Nephron (organoid): ENCODE data around the gene MRAP2.
"Not testable (repeated sequence)": the region's sequence is repeated elsewhere in the genome, so short reads cannot be mapped to it uniquely, and the experiment has no call there.

ENCODE experiments used
- H3K27ac Mint-ChIP-seq, 3 experiments: 2 replicates each; pipeline ENCODE4 v1.8.0; 2020; ENCODE audit warnings: mixed read lengths in 3 of 3, mild to moderate bottlenecking in 2 of 3, moderate library complexity in 1 of 3
- H3K27me3 Mint-ChIP-seq: 2 replicates; pipeline ENCODE4 v1.8.0; 2021; ENCODE audit warnings: low read depth, mild to moderate bottlenecking, moderate library complexity, mixed read lengths
- H3K36me3 Mint-ChIP-seq: 2 replicates; pipeline ENCODE4 v1.8.0; 2020; ENCODE audit warnings: low read depth, mixed read lengths
- H3K4me1 Mint-ChIP-seq: 2 replicates; pipeline ENCODE4 v1.8.0; 2020; ENCODE audit warnings: mixed read lengths
- H3K4me3 Mint-ChIP-seq, 3 experiments: 2 replicates each; pipeline ENCODE4 v1.8.0; 2020; ENCODE audit warnings: mild to moderate bottlenecking in 3 of 3, mixed read lengths in 3 of 3, moderate library complexity in 2 of 3
- H3K9me3 Mint-ChIP-seq: 2 replicates; pipeline ENCODE4 v1.8.0; 2020; ENCODE audit warnings: mixed read lengths
- CTCF ChIP-seq, 3 experiments: fragments of 200-600 bp; sonication (generic); IDR thresholded peaks; one replicate each; pipeline ENCODE4 v1.5.0; 2021; ENCODE audit warnings: antibody characterized with exemption in 3 of 3; ENCODE audit not compliant: unreplicated experiment in 3 of 3

The MRAP2 gene

GRCh38 chr6:84061174-84061573, 27.6 kb downstream of the MRAP2 start:
- peaks cover 31% of the 10 kb centered on the region for H3K4me1 Mint-ChIP-seq
- no peak overlapping the region for H3K4me3 Mint-ChIP-seq
- no peaks in the 10 kb centered on the region for H3K27me3 Mint-ChIP-seq
- H3K9me3 Mint-ChIP-seq, result no peaks in the 10 kb centered on the region
- peak overlapping the region in 2 of 3 experiments; percentile 36 to 47 for H3K27ac Mint-ChIP-seq
- H3K36me3 Mint-ChIP-seq, result no peaks in the 10 kb centered on the region
- TF ChIP-seq CTCF (IDR thresholded peaks at IDR 0.05; ENCODE audit: unreplicated experiment in 3 of 3), result no peak

GRCh38 chr6:84061613-84062398, 28.2 kb downstream of the MRAP2 start:
- Mint-ChIP-seq H3K4me3 (no peak overlapping the region), H3K27ac (peak overlapping the region in 2 of 3 experiments; percentile 47 to 64), H3K36me3 (no peaks in the 10 kb centered on the region), H3K4me1 (peaks cover 32% of the 10 kb centered on the region), H3K9me3 (no peaks in the 10 kb centered on the region), H3K27me3 (no peaks in the 10 kb centered on the region)
- TF ChIP-seq CTCF (IDR thresholded peaks at IDR 0.05; ENCODE audit: unreplicated experiment in 3 of 3), result no peak

GRCh38 chr6:84062519-84063154, 29.1 kb downstream of the MRAP2 start:
- Mint-ChIP-seq H3K4me1 (peaks cover 32% of the 10 kb centered on the region), H3K27me3 (no peaks in the 10 kb centered on the region), H3K9me3 (no peaks in the 10 kb centered on the region), H3K4me3 (no peak overlapping the region), H3K27ac (peak overlapping the region in 2 of 3 experiments; percentile 47 to 64), H3K36me3 (no peaks in the 10 kb centered on the region)
- no peak for TF ChIP-seq CTCF (IDR thresholded peaks at IDR 0.05; ENCODE audit: unreplicated experiment in 3 of 3)

- Mint-ChIP-seq H3K27ac (peak overlapping the region; percentile 60 to 89 (median 82)), H3K27me3 (no peaks in the 10 kb centered on the region), H3K36me3 (peaks cover 9% of the 10 kb centered on the region), H3K4me3 (no peak overlapping the region), H3K9me3 (peaks cover 21% of the 10 kb centered on the region), H3K4me1 (peaks cover 32% of the 10 kb centered on the region)
- no peak for TF ChIP-seq CTCF (IDR thresholded peaks at IDR 0.05; ENCODE audit: unreplicated experiment in 3 of 3)
Measured at GRCh38 chr6:84065693-84066290, 32.2 kb downstream of the MRAP2 start.

GRCh38 chr6:84066536-84066935, 33.0 kb downstream of the MRAP2 start:
- peaks cover 27% of the 10 kb centered on the region for H3K4me1 Mint-ChIP-seq
- peak overlapping the region in 2 of 3 experiments; percentile 42 to 89 for H3K27ac Mint-ChIP-seq
- H3K36me3 Mint-ChIP-seq, result peaks cover 9% of the 10 kb centered on the region
- H3K9me3 Mint-ChIP-seq, result peaks cover 29% of the 10 kb centered on the region
- H3K4me3 Mint-ChIP-seq, result no peak overlapping the region
- H3K27me3 Mint-ChIP-seq, result no peaks in the 10 kb centered on the region
- no peak for TF ChIP-seq CTCF (IDR thresholded peaks at IDR 0.05; ENCODE audit: unreplicated experiment in 3 of 3)

- not testable (repeated sequence) for H3K27ac Mint-ChIP-seq, H3K27me3 Mint-ChIP-seq, H3K4me3 Mint-ChIP-seq
- Mint-ChIP-seq H3K36me3 (peaks cover 13% of the 10 kb centered on the region), H3K9me3 (peaks cover 42% of the 10 kb centered on the region), H3K4me1 (peaks cover 32% of the 10 kb centered on the region)
Measured at GRCh38 chr6:84068873-84069272, 35.3 kb downstream of the MRAP2 start.
